ENCODE data around the gene TOP2B. TPM values are rescaled to one million over a fixed set of nuclear protein-coding genes. Genes with fewer than 3 reads are reported as not detected.
A peak's percentile ranks its signal among the peaks of the same experiment; 100 is the strongest.

The TOP2B gene
- total and polyA plus RNA-seq, 9 of the 15 experiments (the other 6 are each of a cell fraction or from before 2014, with no cell fraction given): 45.3 to 186 (median 134) TPM

DNA sequence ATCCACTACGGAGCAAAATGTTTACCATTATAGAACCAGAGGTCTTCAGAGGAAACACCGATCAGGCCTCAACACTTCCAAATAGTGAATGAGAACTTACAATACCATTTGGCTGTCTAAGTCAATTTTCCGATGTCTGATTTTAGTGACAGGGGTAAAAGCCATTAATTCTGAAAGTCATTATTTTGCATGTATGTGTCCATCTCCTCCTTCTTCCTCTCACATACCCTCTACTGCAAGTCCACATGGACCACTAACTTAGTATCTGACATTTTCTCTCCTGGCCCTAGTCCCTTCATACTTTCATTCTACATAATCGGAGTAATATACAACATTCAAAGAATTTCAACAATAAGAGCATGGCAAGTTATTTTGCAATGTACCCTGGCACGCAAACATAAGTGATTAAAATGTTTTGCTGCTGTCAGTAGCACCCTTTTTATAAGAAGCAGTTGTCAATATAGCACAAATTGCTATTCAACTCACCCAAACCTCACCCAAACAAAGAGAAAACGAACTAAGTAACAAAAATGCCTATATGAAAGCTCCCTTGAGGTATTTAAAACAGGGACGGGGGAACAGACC, 1.9 kb downstream of the TOP2B start (continued):
- 0 out of 2 replicates have a peak, but pooled peaks have one; percentile 4 for TF ChIP-seq ZBTB40 (IDR thresholded peaks at IDR 0.05)
- TF ChIP-seq ZBTB40 (CRISPR knock-in tag; IDR thresholded peaks at IDR 0.05): no peak
- no peak for TF ChIP-seq FOXP1 (CRISPR knock-in tag; IDR thresholded peaks at IDR 0.05)
